Epithelial cell of esophagus (primary cell): ENCODE data around the gene NEK4.
"Not testable (repeated sequence)": the region's sequence is repeated elsewhere in the genome, so short reads cannot be mapped to it uniquely, and the experiment has no call there.

ENCODE experiments used
- DNase-seq: peaks from one replicate; pipeline ENCODE4 v3.0.0; 2010; ENCODE audit warnings: low read depth
- H3K4me3 ChIP-seq: 2 replicates; pipeline ENCODE4 v1.5.1; 2011; ENCODE audit warnings: mild to moderate bottlenecking, low read length, control low read depth
- TF ChIP-seq, protein P1 (sequence below): IDR thresholded peaks from 2 replicates; pipeline ENCODE4 v1.5.1; 2011; ENCODE audit warnings: low read depth, mild to moderate bottlenecking, low read length, control low read depth, inconsistent platforms; ENCODE audit not compliant: insufficient read depth; ENCODE audit errors: missing control alignments

Gene NEK4

DNA sequence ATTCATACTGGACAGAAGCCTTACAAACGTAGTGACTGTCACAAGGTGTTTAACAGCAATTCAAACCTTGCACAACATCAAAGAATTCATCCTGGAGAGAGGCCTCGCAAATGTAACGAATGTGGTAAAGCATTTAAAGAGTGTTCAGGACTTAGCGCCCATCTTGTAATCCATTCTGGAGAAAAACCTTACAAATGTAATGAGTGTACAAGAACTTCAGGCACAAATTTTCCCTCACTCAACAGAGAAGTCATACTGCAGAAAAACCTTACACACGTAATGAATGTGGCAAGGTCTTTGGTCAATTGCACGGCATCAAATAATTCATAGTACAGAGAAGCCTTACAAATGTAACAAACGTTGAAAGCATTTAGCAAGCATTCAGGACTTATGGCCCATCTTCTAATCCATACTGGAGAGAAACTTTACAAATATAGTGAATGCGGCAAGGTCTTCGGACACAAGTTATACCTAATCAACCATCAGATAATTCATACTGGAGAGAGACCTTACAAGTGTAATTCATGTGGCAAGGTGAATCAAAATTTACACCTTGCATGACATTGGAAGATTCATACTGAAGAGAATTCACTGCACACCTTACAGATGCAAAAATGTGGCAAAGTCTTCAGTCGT lies 37.4 kb downstream of the NEK4 start:
- H3K4me3 ChIP-seq: no peak overlapping the region
- TF ChIP-seq, protein P1, sequence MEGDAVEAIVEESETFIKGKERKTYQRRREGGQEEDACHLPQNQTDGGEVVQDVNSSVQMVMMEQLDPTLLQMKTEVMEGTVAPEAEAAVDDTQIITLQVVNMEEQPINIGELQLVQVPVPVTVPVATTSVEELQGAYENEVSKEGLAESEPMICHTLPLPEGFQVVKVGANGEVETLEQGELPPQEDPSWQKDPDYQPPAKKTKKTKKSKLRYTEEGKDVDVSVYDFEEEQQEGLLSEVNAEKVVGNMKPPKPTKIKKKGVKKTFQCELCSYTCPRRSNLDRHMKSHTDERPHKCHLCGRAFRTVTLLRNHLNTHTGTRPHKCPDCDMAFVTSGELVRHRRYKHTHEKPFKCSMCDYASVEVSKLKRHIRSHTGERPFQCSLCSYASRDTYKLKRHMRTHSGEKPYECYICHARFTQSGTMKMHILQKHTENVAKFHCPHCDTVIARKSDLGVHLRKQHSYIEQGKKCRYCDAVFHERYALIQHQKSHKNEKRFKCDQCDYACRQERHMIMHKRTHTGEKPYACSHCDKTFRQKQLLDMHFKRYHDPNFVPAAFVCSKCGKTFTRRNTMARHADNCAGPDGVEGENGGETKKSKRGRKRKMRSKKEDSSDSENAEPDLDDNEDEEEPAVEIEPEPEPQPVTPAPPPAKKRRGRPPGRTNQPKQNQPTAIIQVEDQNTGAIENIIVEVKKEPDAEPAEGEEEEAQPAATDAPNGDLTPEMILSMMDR: no peak
- no peak for DNase-seq

DNA sequence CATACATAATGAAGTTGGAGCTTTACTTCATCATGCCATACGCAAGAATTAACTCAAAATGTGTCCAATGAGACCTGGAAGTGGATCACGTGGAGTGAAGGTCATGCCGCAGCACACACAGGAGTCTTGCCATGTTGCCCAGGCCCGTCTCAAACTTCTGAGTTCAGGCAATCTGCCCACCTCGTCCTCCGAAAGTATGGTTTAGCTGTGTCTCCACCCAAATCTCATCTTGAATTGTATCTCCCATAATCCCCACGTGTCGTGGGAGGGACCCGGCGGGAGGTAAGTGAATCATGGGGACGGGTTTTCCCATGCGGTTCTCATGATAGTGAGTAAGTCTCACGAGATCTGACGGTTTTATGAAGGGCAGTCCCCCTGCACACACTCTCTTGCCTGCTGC lies 39.1 kb downstream of the NEK4 start:
- DNase-seq: no peak
- no peak overlapping the region for H3K4me3 ChIP-seq
- TF ChIP-seq, protein P1: no peak

DNA sequence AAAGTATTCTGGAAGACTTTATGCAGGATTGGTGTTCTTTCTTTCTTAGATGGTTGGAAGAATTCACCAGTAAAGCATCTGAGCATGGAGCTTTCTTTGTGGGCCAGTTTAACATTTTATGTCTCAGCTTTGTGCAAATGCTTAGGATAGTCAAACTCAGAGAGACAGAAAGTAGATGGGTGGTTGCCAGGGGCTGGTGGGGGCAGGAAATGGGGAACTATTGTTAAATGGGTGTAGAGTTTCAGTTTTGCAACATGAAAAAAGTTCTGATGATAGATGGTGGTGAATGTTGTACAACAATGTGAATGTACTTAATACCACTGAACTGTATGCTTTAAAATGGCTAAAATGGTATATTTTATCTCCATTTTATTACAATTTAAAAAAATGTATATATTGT lies 40.1 kb downstream of the NEK4 start:
- DNase-seq: no peak
- TF ChIP-seq, protein P1: no peak
- no peak overlapping the region for H3K4me3 ChIP-seq

DNA sequence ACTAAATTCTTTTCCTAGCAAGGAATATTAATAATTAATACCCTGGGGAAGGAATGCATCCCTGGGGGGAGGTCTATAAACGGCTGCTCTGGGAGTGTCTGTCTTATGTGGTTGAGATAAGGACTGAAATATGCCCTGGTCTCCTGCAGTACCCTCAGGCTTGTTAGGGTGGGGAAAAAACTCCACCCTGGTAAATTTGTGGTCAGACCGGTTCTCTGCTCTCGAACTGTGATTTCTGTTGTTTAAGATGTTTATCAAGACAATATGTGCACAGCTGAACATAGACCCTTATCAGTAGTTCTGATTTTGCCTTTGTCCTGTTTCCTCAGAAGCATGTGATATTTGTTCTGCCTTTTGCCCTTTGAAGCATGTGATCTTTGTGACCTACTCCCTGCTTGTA lies 42.0 kb downstream of the NEK4 start:
- H3K4me3 ChIP-seq, DNase-seq: not testable (repeated sequence)

DNA sequence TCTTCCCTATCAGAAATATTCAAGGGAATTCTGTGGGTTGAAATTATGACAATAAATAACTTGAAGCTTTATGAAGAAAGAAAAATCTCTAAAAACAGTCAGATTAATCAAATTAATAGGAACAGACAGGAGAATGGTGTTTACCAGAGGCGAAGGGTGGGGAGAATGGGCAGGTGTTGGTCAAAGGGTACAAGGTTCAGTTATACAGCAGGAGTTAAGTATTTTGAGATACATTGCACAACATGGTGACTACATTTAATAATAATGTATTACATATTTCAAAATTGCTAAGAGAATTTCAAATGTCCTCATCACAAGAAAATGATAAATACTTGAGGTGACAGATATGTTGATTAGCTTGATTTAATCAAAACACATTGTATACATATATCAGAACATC lies 46.2 kb downstream of the NEK4 start:
- TF ChIP-seq, protein P1: no peak
- DNase-seq: no peak

DNA sequence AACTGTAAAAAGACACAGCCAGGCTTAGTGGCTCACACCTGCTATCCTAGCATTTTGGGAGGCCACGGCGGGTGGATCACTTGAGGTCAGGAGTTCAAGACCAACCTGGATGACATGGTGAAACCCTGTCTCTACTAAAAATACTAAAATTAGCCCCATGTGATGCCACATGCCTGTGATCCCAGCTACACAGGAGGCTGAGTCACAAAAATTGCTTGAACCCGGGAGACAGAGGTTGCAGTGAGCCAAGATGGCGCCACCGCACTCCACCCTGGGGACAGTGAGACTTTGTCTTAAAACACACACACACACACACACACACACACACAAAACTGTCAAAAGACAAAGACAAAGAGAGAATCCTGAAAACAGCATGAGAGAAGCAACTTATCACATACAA lies 46.8 kb downstream of the NEK4 start:
- DNase-seq: no peak
- H3K4me3 ChIP-seq: no peak overlapping the region
- TF ChIP-seq, protein P1: no peak

More for the DNA sequence above, 46.2 kb downstream of the NEK4 start:
- H3K4me3 ChIP-seq: no peak overlapping the region

DNA sequence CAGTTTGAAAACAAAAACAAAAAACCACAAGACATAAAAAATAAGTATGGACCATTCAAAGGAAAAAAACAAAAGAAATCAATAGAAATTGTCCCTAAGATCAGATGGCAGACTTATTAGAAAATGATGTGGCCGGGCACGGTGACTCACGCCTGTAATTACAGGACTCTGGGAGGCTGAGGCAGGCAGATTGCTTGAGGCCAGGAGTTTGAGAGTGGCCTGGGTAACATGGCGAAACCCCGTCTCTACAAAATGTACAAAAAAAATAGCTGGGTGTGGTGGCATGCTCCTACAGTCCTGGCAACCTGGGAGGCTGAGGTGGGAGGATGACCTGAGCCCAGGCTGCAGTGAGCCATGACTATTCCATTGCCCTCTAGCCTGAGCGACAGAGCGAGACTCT lies 48.2 kb downstream of the NEK4 start:
- no peak overlapping the region for H3K4me3 ChIP-seq
- TF ChIP-seq, protein P1: no peak
- DNase-seq: peak; percentile 43

DNA sequence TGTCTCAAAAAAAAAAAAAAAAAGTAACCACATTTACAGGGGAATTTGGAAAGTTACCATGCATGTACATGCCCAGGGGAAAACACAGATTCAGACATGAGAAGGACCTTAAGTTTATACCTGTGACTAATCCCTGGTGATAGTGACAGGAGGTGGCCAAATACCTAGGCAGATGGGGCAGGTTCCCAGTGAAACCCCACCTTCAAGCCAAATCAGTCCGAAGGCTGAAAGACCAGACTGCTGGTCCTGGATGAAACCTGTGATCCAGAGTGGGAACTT lies 49.1 kb downstream of the NEK4 start:
- peak; percentile 44 for DNase-seq
- TF ChIP-seq, protein P1: no peak
- no peak overlapping the region for H3K4me3 ChIP-seq
